Measurements from ENCODE around the gene TMEM247.

Gene TMEM247

DNA sequence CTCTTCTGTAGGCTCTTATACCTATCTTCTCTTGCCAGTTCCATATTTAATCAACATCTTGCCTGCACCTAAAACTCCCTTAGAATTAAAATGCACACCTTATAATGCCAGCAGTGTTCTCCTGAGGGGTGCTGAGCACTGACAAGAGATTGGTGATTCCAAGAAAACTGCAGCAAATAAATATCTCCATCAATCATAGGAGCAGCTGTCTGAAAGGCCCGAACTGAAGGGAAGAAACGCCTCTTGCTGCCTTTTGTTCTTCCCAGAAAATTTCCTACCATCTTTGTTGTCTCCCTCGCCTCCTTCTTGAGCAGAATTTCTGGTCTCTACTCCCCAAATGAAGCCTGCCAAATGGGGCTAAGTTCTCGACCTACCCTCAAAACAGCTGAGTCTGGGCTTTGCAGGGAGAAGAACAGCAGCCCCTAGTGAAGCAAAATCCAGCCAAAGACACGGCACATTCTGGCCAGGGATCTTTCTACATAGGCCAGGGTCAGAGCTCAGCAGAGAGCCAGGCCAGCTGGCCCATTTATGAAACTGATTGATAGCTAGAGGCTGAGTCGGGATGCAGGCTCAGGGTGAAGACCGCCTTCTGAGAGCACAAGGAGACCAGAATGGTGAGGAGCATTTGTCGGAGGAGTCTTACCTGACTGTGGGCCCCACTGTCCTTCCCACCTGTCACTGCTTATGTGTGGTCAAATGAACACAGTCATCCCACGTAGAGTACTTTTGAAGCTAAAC lies 20.4 kb upstream of the TMEM247 start:
- Histone ChIP-seq H3K27me3 (ENCODE audit: insufficient read depth, low read depth, severe bottlenecking) (no peaks in the 10 kb centered on the region), H3K9me3 (ENCODE audit: severe bottlenecking) (no peaks in the 10 kb centered on the region), H3K4me3 (ENCODE audit: low read depth, low read length) (no peak overlapping the region), H3K27ac (no peak overlapping the region), H3K36me3 (no peaks in the 10 kb centered on the region)
- TF ChIP-seq, protein P1, sequence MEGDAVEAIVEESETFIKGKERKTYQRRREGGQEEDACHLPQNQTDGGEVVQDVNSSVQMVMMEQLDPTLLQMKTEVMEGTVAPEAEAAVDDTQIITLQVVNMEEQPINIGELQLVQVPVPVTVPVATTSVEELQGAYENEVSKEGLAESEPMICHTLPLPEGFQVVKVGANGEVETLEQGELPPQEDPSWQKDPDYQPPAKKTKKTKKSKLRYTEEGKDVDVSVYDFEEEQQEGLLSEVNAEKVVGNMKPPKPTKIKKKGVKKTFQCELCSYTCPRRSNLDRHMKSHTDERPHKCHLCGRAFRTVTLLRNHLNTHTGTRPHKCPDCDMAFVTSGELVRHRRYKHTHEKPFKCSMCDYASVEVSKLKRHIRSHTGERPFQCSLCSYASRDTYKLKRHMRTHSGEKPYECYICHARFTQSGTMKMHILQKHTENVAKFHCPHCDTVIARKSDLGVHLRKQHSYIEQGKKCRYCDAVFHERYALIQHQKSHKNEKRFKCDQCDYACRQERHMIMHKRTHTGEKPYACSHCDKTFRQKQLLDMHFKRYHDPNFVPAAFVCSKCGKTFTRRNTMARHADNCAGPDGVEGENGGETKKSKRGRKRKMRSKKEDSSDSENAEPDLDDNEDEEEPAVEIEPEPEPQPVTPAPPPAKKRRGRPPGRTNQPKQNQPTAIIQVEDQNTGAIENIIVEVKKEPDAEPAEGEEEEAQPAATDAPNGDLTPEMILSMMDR (IDR thresholded peaks at IDR 0.05; ENCODE audit: low read depth, low read length), result no peak
- no peak for DNase-seq

DNA sequence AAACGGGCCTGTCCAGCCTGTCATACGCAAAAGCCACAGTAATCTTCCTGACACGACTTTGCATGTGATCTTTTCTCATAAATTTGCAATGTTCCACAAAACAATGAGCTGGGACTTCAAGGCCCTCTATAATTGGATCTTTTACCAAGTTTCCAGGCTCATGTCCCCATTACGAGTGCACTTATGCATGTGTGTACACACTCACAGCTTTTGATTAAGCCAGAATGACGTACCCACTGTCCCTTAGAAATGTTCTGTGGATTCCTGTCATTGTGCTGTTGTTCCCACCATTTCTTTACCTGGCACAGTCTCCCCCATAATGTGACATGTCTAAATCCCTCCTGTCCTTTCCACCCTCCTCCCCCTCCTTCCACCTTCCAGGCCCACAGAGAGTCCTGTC lies 19.7 kb upstream of the TMEM247 start:
- TF ChIP-seq, protein P1 (IDR thresholded peaks at IDR 0.05; ENCODE audit: low read depth, low read length), result no peak
- no peaks in the 10 kb centered on the region for H3K36me3 ChIP-seq
- no peak overlapping the region for H3K4me3 ChIP-seq (ENCODE audit: low read depth, low read length)
- no peaks in the 10 kb centered on the region for H3K9me3 ChIP-seq (ENCODE audit: severe bottlenecking)
- H3K27ac ChIP-seq, result no peak overlapping the region
- no peaks in the 10 kb centered on the region for H3K27me3 ChIP-seq (ENCODE audit: insufficient read depth, low read depth, severe bottlenecking)
- DNase-seq, result no peak

DNA sequence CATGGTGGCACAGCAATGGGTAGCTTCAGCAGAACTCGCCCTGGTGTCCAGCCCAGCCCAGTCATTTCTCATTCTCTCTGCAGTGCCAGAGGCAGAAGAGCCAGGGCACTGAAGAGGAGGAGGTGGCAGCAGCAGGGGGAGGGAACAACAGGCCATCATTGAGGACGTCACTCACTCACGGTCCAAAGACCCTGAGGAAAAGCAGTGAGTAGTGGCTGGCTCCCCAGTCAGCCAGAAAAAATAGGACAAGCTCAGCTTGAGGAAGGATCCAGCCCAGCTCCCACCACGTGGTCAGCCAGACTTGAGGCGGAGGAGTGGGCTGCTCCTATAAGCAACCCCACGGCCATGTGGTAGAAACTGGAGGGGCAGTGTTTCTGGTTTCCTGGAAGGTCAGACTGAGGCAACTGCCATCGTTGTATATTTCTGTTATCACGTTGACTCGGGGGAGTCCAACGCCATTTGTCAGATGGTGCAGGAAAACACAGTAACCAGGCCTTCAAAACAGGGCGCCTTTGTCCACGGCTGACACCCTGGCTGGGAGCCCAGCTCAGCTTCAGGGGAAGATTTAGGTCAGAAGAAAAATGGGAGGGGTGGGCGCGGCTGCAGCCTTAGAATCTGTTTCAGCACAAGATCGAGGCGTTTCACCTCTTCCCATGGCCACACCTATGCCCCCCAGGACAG lies 19.0 kb upstream of the TMEM247 start:
- H3K27ac ChIP-seq, result no peak overlapping the region
- DNase-seq, result no peak

DNA sequence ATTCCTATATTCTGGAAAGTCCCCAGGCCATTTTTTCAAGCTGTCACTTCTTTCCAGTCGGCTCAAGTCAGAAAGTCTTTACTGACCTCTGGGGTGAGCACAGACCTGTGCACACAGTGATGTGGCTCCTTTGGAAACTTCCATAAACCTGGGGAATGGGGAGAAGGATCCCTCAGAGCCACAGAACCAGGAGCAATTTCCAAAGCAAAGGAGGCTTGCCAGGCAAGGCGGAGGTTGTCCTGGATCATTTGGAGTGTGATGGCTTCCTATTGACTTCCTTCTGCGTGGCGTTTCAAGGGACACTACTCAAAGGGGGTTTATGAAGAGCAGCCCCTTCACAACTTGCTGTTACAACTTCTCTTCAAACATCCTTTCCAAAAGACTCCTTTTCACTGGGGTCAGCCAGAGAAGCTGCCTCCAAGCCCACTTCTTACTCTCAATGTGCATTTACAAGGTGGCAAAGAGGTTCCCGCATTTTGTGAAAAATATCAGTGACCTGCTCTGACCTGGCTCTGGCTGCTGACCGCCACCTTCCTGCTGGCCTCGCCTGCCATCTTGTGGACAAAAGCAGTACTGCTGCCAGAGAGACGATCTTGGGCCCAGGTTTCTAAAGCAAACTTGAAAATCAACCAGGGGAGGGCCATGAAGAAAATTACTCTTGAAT lies 18.2 kb upstream of the TMEM247 start:
- TF ChIP-seq, protein P1 (IDR thresholded peaks at IDR 0.05; ENCODE audit: low read depth, low read length), result peak; percentile 93

More for the DNA sequence above, 19.0 kb upstream of the TMEM247 start:
- TF ChIP-seq, protein P1 (IDR thresholded peaks at IDR 0.05; ENCODE audit: low read depth, low read length), result no peak
- Histone ChIP-seq H3K9me3 (ENCODE audit: severe bottlenecking) (no peaks in the 10 kb centered on the region), H3K36me3 (no peaks in the 10 kb centered on the region), H3K4me3 (ENCODE audit: low read depth, low read length) (no peak overlapping the region), H3K27me3 (ENCODE audit: insufficient read depth, low read depth, severe bottlenecking) (no peaks in the 10 kb centered on the region)

DNA sequence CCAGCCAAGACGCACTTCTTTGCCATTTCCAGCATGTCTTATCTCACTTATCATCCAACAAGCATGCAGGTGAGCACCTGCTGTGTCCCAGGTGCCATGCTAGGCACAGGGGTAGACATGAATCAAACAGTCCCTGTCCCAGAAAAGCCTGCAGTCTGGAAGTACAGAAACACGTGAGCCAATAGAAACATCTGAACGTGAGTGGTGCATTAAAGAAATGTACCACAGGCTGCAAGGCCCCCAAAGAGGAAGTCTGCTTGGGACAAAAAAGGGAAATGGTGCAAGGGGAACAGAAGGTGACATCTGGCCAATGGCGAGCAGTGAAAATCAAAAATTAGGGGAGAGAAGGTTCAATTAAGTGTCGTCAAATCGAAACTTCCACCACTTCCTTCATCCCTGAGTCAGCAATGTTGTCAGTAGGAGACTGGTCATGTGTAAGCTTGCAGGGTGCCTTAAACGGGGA lies 17.6 kb upstream of the TMEM247 start:
- H3K27ac ChIP-seq, result no peak overlapping the region
- H3K36me3 ChIP-seq, result no peaks in the 10 kb centered on the region
- H3K9me3 ChIP-seq (ENCODE audit: severe bottlenecking), result no peaks in the 10 kb centered on the region
- H3K4me3 ChIP-seq (ENCODE audit: low read depth, low read length), result no peak overlapping the region
- no peaks in the 10 kb centered on the region for H3K27me3 ChIP-seq (ENCODE audit: insufficient read depth, low read depth, severe bottlenecking)
- TF ChIP-seq, protein P1 (IDR thresholded peaks at IDR 0.05; ENCODE audit: low read depth, low read length), result no peak
- no peak for DNase-seq

More for the DNA sequence above, 18.2 kb upstream of the TMEM247 start:
- peak; percentile 74 for DNase-seq
- H3K27ac ChIP-seq, result no peak overlapping the region
- no peak overlapping the region for H3K4me3 ChIP-seq (ENCODE audit: low read depth, low read length)
- H3K9me3 ChIP-seq (ENCODE audit: severe bottlenecking), result no peaks in the 10 kb centered on the region
- H3K27me3 ChIP-seq (ENCODE audit: insufficient read depth, low read depth, severe bottlenecking), result no peaks in the 10 kb centered on the region
- H3K36me3 ChIP-seq, result no peaks in the 10 kb centered on the region

Measured in WERI-Rb-1 (cell line).